H1 (cell line): ENCODE data around the gene ESR1. TPM values are rescaled to one million over a fixed set of nuclear protein-coding genes. Genes with fewer than 3 reads are reported as not detected.
A peak's percentile ranks its signal among the peaks of the same experiment; 100 is the strongest.

Experiments used
- CTCF ChIA-PET: fragments of 300-600 bp; sonication (Branson Sonifier 250); formaldehyde crosslinking; loops from one replicate; lab custom pipeline; 2021; ENCODE audit not compliant: partially characterized antibody; lab: Charles Lee
- POLR2A ChIA-PET: fragments of 300-600 bp; sonication (Branson Sonifier 250); formaldehyde crosslinking; loops from one replicate; lab custom pipeline; 2021; ENCODE audit warnings: inconsistent platforms; ENCODE audit not compliant: partially characterized antibody; lab: Charles Lee
- DNase-seq, 2 experiments: peaks; one replicate each; pipeline versions ENCODE4 v3.0.0 to v3.0.0-alpha.2; 2010 to 2022; ENCODE audit warnings: low spot score in 2 of 2, low read depth in 1 of 2, mixed read lengths in 1 of 2
- FAIRE-seq: peaks from 2 replicates; lab custom pipeline; 2011; peaks lifted over from hg19 to GRCh38; lab: Jason Lieb, UNC
- H2AFZ ChIP-seq: 2 replicates; pipeline ENCODE4 v1.8.1; 2012; ENCODE audit warnings: low read length, inconsistent platforms
- H2AK5ac ChIP-seq: 2 replicates; pipeline ENCODE4 v1.6.1; 2013; ENCODE audit warnings: low read depth, low read length
- H2BK120ac ChIP-seq: replicated peaks from 2 replicates; pipeline ENCODE3; 2013; ENCODE audit warnings: low read depth, low read length, inconsistent platforms
- H2BK12ac ChIP-seq: 2 replicates; pipeline ENCODE4 v1.6.1; 2013; ENCODE audit warnings: low read depth, low read length
- H2BK15ac ChIP-seq: 2 replicates; pipeline ENCODE4 v1.6.1; 2013; ENCODE audit warnings: low read length
- H2BK20ac ChIP-seq: 2 replicates; pipeline ENCODE4 v1.6.1; 2013; ENCODE audit warnings: low read length
- H2BK5ac ChIP-seq: 2 replicates; pipeline ENCODE4 v1.6.1; 2013; ENCODE audit warnings: low read depth, low read length
- H3K14ac ChIP-seq: 2 replicates; pipeline ENCODE4 v1.6.1; 2013; ENCODE audit warnings: inconsistent platforms; ENCODE audit not compliant: insufficient read length
- H3K18ac ChIP-seq: 2 replicates; pipeline ENCODE4 v1.6.1; 2013; ENCODE audit warnings: low read length; ENCODE audit errors: extremely low read depth
- H3K23ac ChIP-seq: 2 replicates; pipeline ENCODE4 v1.6.1; 2013; ENCODE audit warnings: inconsistent platforms; ENCODE audit not compliant: insufficient read length
- H3K23me2 ChIP-seq: 2 replicates; pipeline ENCODE4 v1.6.1; 2013; ENCODE audit warnings: low read depth, low read length
- H3K27ac ChIP-seq: 2 replicates; pipeline ENCODE4 v1.6.1; 2011; ENCODE audit warnings: low read depth, low read length, inconsistent platforms
- H3K27me3 ChIP-seq, 4 experiments: replicated peaks in 1 of 4; 1 replicate in 1 of 4; 2 replicates in 3 of 4; pipeline versions ENCODE4 v1.6.1 to v1.8.1; 2011 to 2013; ENCODE audit warnings: low read length in 3 of 4, mild to moderate bottlenecking in 3 of 4, inconsistent platforms in 2 of 4, mixed read lengths in 2 of 4, moderate library complexity in 1 of 4; ENCODE audit not compliant: control insufficient read depth in 3 of 4, insufficient read depth in 3 of 4; ENCODE audit errors: extremely low read depth in 1 of 4
- H3K36me3 ChIP-seq, 4 experiments: 2 replicates each; pipeline versions ENCODE4 v1.6.1 to v1.8.1; 2011 to 2013; ENCODE audit warnings: mild to moderate bottlenecking in 4 of 4, low read length in 3 of 4, moderate library complexity in 2 of 4, control low read depth in 1 of 4, inconsistent platforms in 1 of 4; ENCODE audit not compliant: insufficient read depth in 4 of 4, control insufficient read depth in 2 of 4
- H3K4ac ChIP-seq: replicated peaks from 2 replicates; pipeline ENCODE3; 2013; ENCODE audit warnings: low read length, low read depth, mixed read lengths, inconsistent platforms; ENCODE audit not compliant: insufficient read length
- H3K4me1 ChIP-seq, 4 experiments: replicated peaks in 1 of 4; 1 replicate in 1 of 4; 2 replicates in 3 of 4; pipeline versions ENCODE4 v1.6.1 to v1.8.1; 2011 to 2013; ENCODE audit warnings: low read length in 3 of 4, inconsistent platforms in 2 of 4, mixed read lengths in 1 of 4; ENCODE audit not compliant: insufficient read depth in 4 of 4, control insufficient read depth in 3 of 4
- H3K4me2 ChIP-seq, 2 experiments: 2 replicates each; pipeline versions ENCODE4 v1.6.1 to v1.8.1; 2011 to 2013; ENCODE audit warnings: low read depth in 2 of 2, low read length in 2 of 2, control low read depth in 1 of 2, inconsistent platforms in 1 of 2, mild to moderate bottlenecking in 1 of 2; ENCODE audit not compliant: insufficient read depth in 1 of 2
- H3K4me3 ChIP-seq, 4 experiments: fragments of 200-600, 300-600 bp in 1 of 4; sonication (generic), shearing (Covaris generic), sonication (Bioruptor Twin) in 1 of 4; 2 replicates each; pipeline versions ENCODE4 v1.5.1 to v1.8.1; 2011 to 2016; ENCODE audit warnings: low read length in 4 of 4, low read depth in 3 of 4, control low read depth in 2 of 4, inconsistent platforms in 2 of 4, mild to moderate bottlenecking in 2 of 4, mixed read lengths in 1 of 4, moderate library complexity in 1 of 4; ENCODE audit not compliant: insufficient read depth in 2 of 4; ENCODE audit errors: extremely low read depth in 1 of 4
- H3K56ac ChIP-seq: replicated peaks from 2 replicates; pipeline ENCODE3; 2013; ENCODE audit warnings: low read depth, mild to moderate bottlenecking, mixed read lengths, low read length, inconsistent platforms; ENCODE audit not compliant: insufficient read length
- H3K79me1 ChIP-seq: 2 replicates; pipeline ENCODE4 v1.6.1; 2013; ENCODE audit warnings: low read depth, low read length, control low read depth
- H3K79me2 ChIP-seq, 2 experiments: 2 replicates each; pipeline versions ENCODE4 v1.6.1 to v1.8.1; 2012 to 2013; ENCODE audit warnings: low read length in 2 of 2, mild to moderate bottlenecking in 2 of 2, inconsistent platforms in 1 of 2; ENCODE audit not compliant: insufficient read depth in 2 of 2, control insufficient read depth in 1 of 2
- H3K9ac ChIP-seq, 4 experiments: replicated peaks in 1 of 4; 1 replicate in 1 of 4; 2 replicates in 3 of 4; pipeline versions ENCODE4 v1.6.1 to v1.8.1; 2011 to 2013; ENCODE audit warnings: low read depth in 3 of 4, low read length in 3 of 4, control low read depth in 2 of 4, mild to moderate bottlenecking in 2 of 4, moderate library complexity in 2 of 4, inconsistent platforms in 1 of 4; ENCODE audit errors: extremely low read depth in 1 of 4
- H3K9me3 ChIP-seq, 2 experiments: 2 replicates each; pipeline versions ENCODE4 v1.6.1 to v1.8.1; 2012 to 2013; ENCODE audit warnings: mild to moderate bottlenecking in 2 of 2, moderate library complexity in 2 of 2, control low read depth in 1 of 2, inconsistent platforms in 1 of 2, low read depth in 1 of 2, low read length in 1 of 2, mixed read lengths in 1 of 2; ENCODE audit not compliant: insufficient read depth in 2 of 2
- H4K20me1 ChIP-seq, 2 experiments: replicated peaks in 1 of 2; 2 replicates each; pipeline versions ENCODE3 to v1.8.1; 2011 to 2013; ENCODE audit warnings: inconsistent platforms in 2 of 2, low read length in 2 of 2, mild to moderate bottlenecking in 1 of 2; ENCODE audit not compliant: insufficient read depth in 2 of 2, control insufficient read depth in 1 of 2
- H4K5ac ChIP-seq: 2 replicates; pipeline ENCODE4 v1.6.1; 2013; ENCODE audit warnings: low read length, low read depth, mixed read lengths, inconsistent platforms; ENCODE audit not compliant: insufficient read length
- H4K8ac ChIP-seq: 2 replicates; pipeline ENCODE4 v1.8.0; 2013; ENCODE audit warnings: mild to moderate bottlenecking, moderate library complexity, low read length, inconsistent platforms; ENCODE audit not compliant: insufficient read depth; ENCODE audit errors: extremely low read depth
- H4K91ac ChIP-seq: replicated peaks from 2 replicates; pipeline ENCODE3; 2013; ENCODE audit warnings: low read length, mixed read lengths, inconsistent platforms; ENCODE audit not compliant: insufficient read length
- BRCA1 ChIP-seq: IDR thresholded peaks from 2 replicates; pipeline ENCODE4 v1.6.1; 2012; ENCODE audit warnings: low read depth, low read length, improper control_type of control experiment
- HDAC6 ChIP-seq: IDR thresholded peaks from one replicate; pipeline ENCODE4 v1.7.1; 2012; ENCODE audit warnings: low read depth, mild to moderate bottlenecking, inconsistent platforms, low read length, moderate library complexity
- KDM5A ChIP-seq: fragments of 200-600 bp; IDR thresholded peaks from 2 replicates; pipeline ENCODE4 v1.7.1; 2012; ENCODE audit warnings: mild to moderate bottlenecking, low read length, inconsistent platforms, mixed read lengths
- RXRA ChIP-seq: IDR thresholded peaks from 2 replicates; pipeline ENCODE4 v1.6.1; 2011; ENCODE audit warnings: low read depth, mild to moderate bottlenecking, low read length, moderate library complexity; ENCODE audit not compliant: insufficient read depth
- WGBS, 2 experiments: shearing (Covaris generic) in 1 of 2; methylation state at CpG; one replicate each; pipeline versions ENCODE4 v1.1.6 to v1.1.7; 2013 to 2015; ENCODE audit warnings: low lambda C conversion rate in 2 of 2, mixed read lengths in 2 of 2, inconsistent platforms in 1 of 2, low coverage in 1 of 2, missing lambda C conversion rate in 1 of 2; ENCODE audit not compliant: insufficient replicate concordance in 2 of 2, insufficient coverage in 1 of 2, insufficient read length in 1 of 2; ENCODE audit errors: extremely low coverage in 1 of 2, missing lambda C conversion rate in 1 of 2; 5-methylcytosine and 5-hydroxymethylcytosine counted together
- polyA plus RNA-seq, 7 experiments: library from polyadenylated mRNA; depleted of rRNA in 3 of 7; stranded (reverse) in 5 of 7; unstranded in 2 of 7; fragments of >200 nt in 5 of 7; fragments of 200-250 nt in 2 of 7; gene quantifications; 1 replicate in 5 of 7; 2 replicates in 1 of 7; 4 replicates in 1 of 7; pipeline versions ENCODE4 v1.2.1 to v1.2.3, GENCODE V29; 2011 to 2013; ENCODE audit warnings: missing spikeins in 2 of 7, mixed read lengths in 2 of 7
- total RNA-seq: library from RNA; stranded (reverse); fragmentation: NEBNext Ultra II Directional; extraction: Animal tissue kit (Norgen Biotek cat#: 25700); gene quantifications from 2 replicates; pipeline ENCODE4 v1.2.1, GENCODE V29; 2021
- TF ChIP-seq, protein P1 (sequence below), 3 experiments: IDR thresholded peaks; 1 replicate in 2 of 3; 2 replicates in 1 of 3; pipeline versions ENCODE4 v1.5.1 to v1.6.1; 2011; ENCODE audit warnings: low read length in 3 of 3, mild to moderate bottlenecking in 3 of 3, inconsistent platforms in 2 of 3, low read depth in 1 of 3, moderate library complexity in 1 of 3; ENCODE audit not compliant: insufficient read depth in 1 of 3; ENCODE audit errors: control extremely low read depth in 1 of 3

ESR1 gene
- total and polyA plus RNA-seq, 2 of the 8 experiments (the other 6 are each of a cell fraction or from before 2014, with no cell fraction given) = 0.03 to 0.17 TPM

DNA sequence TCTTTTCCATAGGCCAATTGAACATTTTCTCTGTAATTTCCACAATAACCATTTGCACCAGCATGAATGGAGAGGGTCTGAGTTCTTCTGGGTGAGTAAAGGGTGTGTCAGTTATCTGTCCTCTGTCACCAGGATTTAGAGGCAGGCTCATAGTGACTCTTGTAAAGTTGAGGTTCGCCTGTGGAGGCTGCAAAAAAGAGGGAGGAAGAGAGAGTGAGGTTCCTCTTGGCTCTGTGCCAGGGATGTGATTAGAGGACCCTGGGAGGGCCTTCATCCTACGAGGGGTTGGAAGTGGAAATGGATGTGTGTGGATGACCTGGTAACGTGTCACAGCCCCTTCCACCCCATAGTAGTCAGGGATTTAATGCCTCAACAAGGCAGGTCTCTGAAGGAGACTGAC is 242.0 kb downstream of the ESR1 start:
- no peak overlapping the region for H4K91ac ChIP-seq
- H3K4ac ChIP-seq = no peak overlapping the region
- no peak overlapping the region for H2AK5ac ChIP-seq
- H3K23ac ChIP-seq = no peak overlapping the region
- H3K23me2 ChIP-seq = no peaks in the 10 kb centered on the region
- H3K27me3 ChIP-seq = no peaks in the 10 kb centered on the region; a peak in 1 of 7 replicates
- H3K4me2 ChIP-seq = no peak overlapping the region; a peak in 2 of 4 replicates
- no peak overlapping the region for H3K4me3 ChIP-seq
- no peak overlapping the region for H3K27ac ChIP-seq
- H2BK120ac ChIP-seq = no peak overlapping the region
- H3K4me1 ChIP-seq = peaks cover 0 to 3% (median 0%) of the 10 kb centered on the region in 4 experiments; a peak in 3 of 7 replicates
- no peaks in the 10 kb centered on the region for H3K79me2 ChIP-seq
- H3K9me3 ChIP-seq = no peaks in the 10 kb centered on the region
- no peak overlapping the region for H2BK15ac ChIP-seq
- FAIRE-seq = no peak
- no peak overlapping the region for H3K56ac ChIP-seq
- peak overlapping the region; percentile 53; the same call in 1 of the 2 replicates for H2AFZ ChIP-seq
- H2BK5ac ChIP-seq = no peak overlapping the region
- H2BK20ac ChIP-seq = no peak overlapping the region
- H3K36me3 ChIP-seq = no peaks in the 10 kb centered on the region
- no peak overlapping the region for H3K9ac ChIP-seq
- TF ChIP-seq BRCA1 (no peak), RXRA (no peak), KDM5A (no peak), HDAC6 (no peak)
- TF ChIP-seq, protein P1, sequence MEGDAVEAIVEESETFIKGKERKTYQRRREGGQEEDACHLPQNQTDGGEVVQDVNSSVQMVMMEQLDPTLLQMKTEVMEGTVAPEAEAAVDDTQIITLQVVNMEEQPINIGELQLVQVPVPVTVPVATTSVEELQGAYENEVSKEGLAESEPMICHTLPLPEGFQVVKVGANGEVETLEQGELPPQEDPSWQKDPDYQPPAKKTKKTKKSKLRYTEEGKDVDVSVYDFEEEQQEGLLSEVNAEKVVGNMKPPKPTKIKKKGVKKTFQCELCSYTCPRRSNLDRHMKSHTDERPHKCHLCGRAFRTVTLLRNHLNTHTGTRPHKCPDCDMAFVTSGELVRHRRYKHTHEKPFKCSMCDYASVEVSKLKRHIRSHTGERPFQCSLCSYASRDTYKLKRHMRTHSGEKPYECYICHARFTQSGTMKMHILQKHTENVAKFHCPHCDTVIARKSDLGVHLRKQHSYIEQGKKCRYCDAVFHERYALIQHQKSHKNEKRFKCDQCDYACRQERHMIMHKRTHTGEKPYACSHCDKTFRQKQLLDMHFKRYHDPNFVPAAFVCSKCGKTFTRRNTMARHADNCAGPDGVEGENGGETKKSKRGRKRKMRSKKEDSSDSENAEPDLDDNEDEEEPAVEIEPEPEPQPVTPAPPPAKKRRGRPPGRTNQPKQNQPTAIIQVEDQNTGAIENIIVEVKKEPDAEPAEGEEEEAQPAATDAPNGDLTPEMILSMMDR (IDR thresholded peaks at IDR 0.05; ENCODE audit: control extremely low read depth in 1 of 3, insufficient read depth in 1 of 3, low read depth in 1 of 3, low read length in 3 of 3) = no peak
- TF ChIP-seq, all 59 proteins: peak for 0
- CTCF ChIA-PET = interaction anchor here (0.7 to 1.3 kb wide), 2 partner anchors 9 to 14 kb away, joined by 3 read pairs; no protein-coding TSS in a partner anchor
- H4K20me1 ChIP-seq = no peaks in the 10 kb centered on the region
- no peak overlapping the region for H3K14ac ChIP-seq
- DNase-seq = no peak
- H2BK12ac ChIP-seq = no peak overlapping the region
- no peak overlapping the region for H4K5ac ChIP-seq
- 71% methylated on average over 3 of the region's 3 CpGs; no CpG with 5 or more reads in 1 of the 2 experiments for WGBS, 2 experiments
- no peaks in the 10 kb centered on the region for H3K79me1 ChIP-seq
- no peak overlapping the region for H3K18ac ChIP-seq
- POLR2A ChIA-PET = interaction anchor here (1.2 to 1.5 kb wide), 2 partner anchors 13 to 19 kb away, joined by 3 read pairs; no protein-coding TSS in a partner anchor
- H4K8ac ChIP-seq = no peak overlapping the region
